Stimulated activated naive CD8-positive, alpha-beta T cell treated with anti-CD3 and anti-CD28 coated beads, Interleukin-15, Interleukin-2, amounts not matched to agents 100 ng/mL and 50 ng/mL, for 24 hours (primary cell): Measurements from ENCODE around the gene ZSWIM4.

Source experiments
- H3K27ac Mint-ChIP-seq: one replicate; pipeline ENCODE4 v1.8.0; 2021; ENCODE audit warnings: mild to moderate bottlenecking, mixed read lengths
- H3K27me3 Mint-ChIP-seq: one replicate; pipeline ENCODE4 v1.8.0; 2021; ENCODE audit warnings: mixed read lengths
- H3K36me3 Mint-ChIP-seq: one replicate; pipeline ENCODE4 v1.8.0; 2021; ENCODE audit warnings: low read depth, mixed read lengths
- H3K4me1 Mint-ChIP-seq: one replicate; pipeline ENCODE4 v1.8.0; 2021; ENCODE audit warnings: low read depth, mixed read lengths
- H3K4me3 Mint-ChIP-seq: one replicate; pipeline ENCODE4 v1.8.0; 2021; ENCODE audit warnings: mild to moderate bottlenecking, mixed read lengths
- H3K9me3 Mint-ChIP-seq: one replicate; pipeline ENCODE4 v1.8.0; 2021; ENCODE audit warnings: mixed read lengths

Gene ZSWIM4

DNA sequence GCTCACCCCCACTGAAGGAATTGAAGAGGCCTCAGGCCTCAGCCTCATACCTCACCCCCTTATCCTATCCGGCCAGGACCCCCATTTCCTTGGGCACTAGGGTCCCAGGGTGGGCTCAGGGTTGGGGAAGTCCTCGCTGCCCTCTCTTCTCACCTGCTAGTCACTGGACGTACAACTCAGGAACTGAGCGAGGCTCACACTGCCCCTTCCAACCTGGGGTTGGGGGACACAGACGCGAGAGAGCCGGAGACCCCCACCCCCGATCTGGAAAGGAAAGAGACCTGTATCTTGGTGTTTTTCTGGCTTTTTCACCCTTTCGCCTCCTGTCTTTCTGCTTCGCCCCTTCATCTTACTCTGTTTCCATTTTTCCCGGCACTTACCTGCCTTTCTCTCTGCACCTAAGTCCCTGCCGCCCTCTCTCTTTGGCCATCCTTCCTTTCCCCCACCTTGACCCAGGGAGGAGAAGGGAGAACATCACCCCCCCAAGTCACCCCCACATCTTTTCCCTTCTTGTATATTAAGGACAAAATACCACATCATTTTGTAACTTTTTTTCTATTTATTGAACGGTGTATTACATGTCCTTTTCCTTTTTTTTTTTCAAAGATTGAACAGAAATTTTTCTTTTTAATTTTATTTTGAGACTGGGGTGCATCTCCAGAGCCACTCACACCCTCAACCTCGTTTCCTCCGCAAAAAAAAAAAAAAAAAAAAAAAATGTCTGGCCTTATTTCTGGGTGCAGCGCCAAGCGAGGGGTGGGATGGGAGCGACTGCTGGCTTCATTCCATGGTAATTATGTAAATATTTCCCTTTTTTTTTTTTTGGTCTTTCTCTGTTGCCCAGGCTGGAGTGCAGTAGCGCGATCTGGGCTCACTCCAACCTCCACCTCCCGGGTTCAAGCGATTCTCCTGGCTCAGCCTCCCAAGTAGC, 36.6 kb downstream of the ZSWIM4 start:
- Mint-ChIP-seq H3K4me3 (no peak overlapping the region), H3K36me3 (peaks cover 23% of the 10 kb centered on the region), H3K9me3 (no peaks in the 10 kb centered on the region), H3K27me3 (no peaks in the 10 kb centered on the region), H3K27ac (peak overlapping the region; percentile 79), H3K4me1 (peaks cover 34% of the 10 kb centered on the region)

GRCh38 chr19:13833330-13834243, 38.3 kb downstream of the ZSWIM4 start:
- Mint-ChIP-seq H3K9me3 (no peaks in the 10 kb centered on the region), H3K27ac (peak overlapping the region; percentile 93), H3K4me1 (peaks cover 50% of the 10 kb centered on the region), H3K36me3 (peaks cover 35% of the 10 kb centered on the region), H3K4me3 (peak overlapping the region; percentile 70), H3K27me3 (no peaks in the 10 kb centered on the region)

DNA sequence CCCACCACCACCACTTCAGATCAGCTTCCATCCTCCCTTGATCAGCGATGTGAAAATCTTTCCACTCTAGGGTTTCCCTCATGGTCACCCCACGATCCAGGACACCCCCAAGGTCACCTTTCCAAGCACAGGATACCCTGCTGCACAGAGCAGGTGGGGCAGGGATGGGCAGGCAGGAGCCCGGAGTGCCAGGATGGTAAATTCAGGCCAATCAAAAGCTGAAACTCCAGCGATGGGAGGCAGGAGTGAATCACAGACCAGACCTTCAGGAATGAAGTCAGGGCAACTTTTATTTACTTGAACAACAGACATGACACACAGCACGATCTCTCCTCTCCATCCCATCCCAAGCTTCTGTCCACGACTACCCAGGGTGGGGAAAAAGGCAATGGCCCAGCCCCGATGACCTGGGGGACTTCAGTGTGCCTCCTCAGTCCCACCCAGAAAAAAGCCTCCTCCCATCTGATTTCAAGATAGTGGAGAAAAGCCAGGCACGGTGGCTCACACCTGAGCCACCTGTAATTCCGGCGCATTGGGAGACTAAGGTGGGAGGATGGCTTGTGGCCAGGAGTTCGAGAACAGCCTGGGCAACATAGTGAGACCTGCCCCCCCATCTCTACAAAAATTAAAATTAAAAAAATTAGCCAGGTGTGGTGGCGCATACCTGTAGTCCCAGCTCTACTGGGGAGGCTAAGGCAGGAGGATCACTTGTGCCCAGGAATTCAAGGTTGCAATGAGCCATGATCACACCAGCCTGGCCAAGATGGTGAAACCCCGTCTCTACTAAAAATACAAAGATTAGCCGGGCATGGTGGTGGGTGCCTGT, 39.2 kb downstream of the ZSWIM4 start:
- Mint-ChIP-seq H3K27me3 (no peaks in the 10 kb centered on the region), H3K4me1 (peaks cover 54% of the 10 kb centered on the region), H3K4me3 (peak overlapping the region; percentile 70), H3K36me3 (peaks cover 44% of the 10 kb centered on the region), H3K27ac (peak overlapping the region; percentile 95), H3K9me3 (no peaks in the 10 kb centered on the region)

GRCh38 chr19:13835791-13836723, 40.8 kb downstream of the ZSWIM4 start:
- H3K9me3 Mint-ChIP-seq, result no peaks in the 10 kb centered on the region
- peaks cover 51% of the 10 kb centered on the region for H3K36me3 Mint-ChIP-seq
- peaks cover 58% of the 10 kb centered on the region for H3K4me1 Mint-ChIP-seq
- peak overlapping the region; percentile 90 for H3K4me3 Mint-ChIP-seq
- peak overlapping the region; percentile 95 for H3K27ac Mint-ChIP-seq
- H3K27me3 Mint-ChIP-seq, result no peaks in the 10 kb centered on the region

- Mint-ChIP-seq H3K4me1 (peaks cover 59% of the 10 kb centered on the region), H3K27ac (peak overlapping the region; percentile 98), H3K4me3 (peak overlapping the region; percentile 90), H3K9me3 (no peaks in the 10 kb centered on the region), H3K36me3 (peaks cover 53% of the 10 kb centered on the region), H3K27me3 (no peaks in the 10 kb centered on the region)
These were observed 43.3 kb downstream of the ZSWIM4 start for GRCh38 chr19:13838435-13839129.

GRCh38 chr19:13839130-13839937, 44.1 kb downstream of the ZSWIM4 start:
- H3K27ac Mint-ChIP-seq, result peak overlapping the region; percentile 98
- no peaks in the 10 kb centered on the region for H3K9me3 Mint-ChIP-seq
- peaks cover 46% of the 10 kb centered on the region for H3K36me3 Mint-ChIP-seq
- H3K4me1 Mint-ChIP-seq, result peaks cover 60% of the 10 kb centered on the region
- H3K27me3 Mint-ChIP-seq, result no peaks in the 10 kb centered on the region
- peak overlapping the region; percentile 90 for H3K4me3 Mint-ChIP-seq

GRCh38 chr19:13839938-13840304, 44.7 kb downstream of the ZSWIM4 start:
- peak overlapping the region; percentile 96 for H3K27ac Mint-ChIP-seq
- H3K27me3 Mint-ChIP-seq, result no peaks in the 10 kb centered on the region
- peaks cover 60% of the 10 kb centered on the region for H3K4me1 Mint-ChIP-seq
- H3K9me3 Mint-ChIP-seq, result no peaks in the 10 kb centered on the region
- peaks cover 42% of the 10 kb centered on the region for H3K36me3 Mint-ChIP-seq
- peak overlapping the region; percentile 90 for H3K4me3 Mint-ChIP-seq

GRCh38 chr19:13840305-13841085, 45.3 kb downstream of the ZSWIM4 start:
- peak overlapping the region; percentile 90 for H3K4me3 Mint-ChIP-seq
- H3K27ac Mint-ChIP-seq, result peak overlapping the region; percentile 96
- H3K27me3 Mint-ChIP-seq, result no peaks in the 10 kb centered on the region
- H3K9me3 Mint-ChIP-seq, result no peaks in the 10 kb centered on the region
- peaks cover 59% of the 10 kb centered on the region for H3K4me1 Mint-ChIP-seq
- H3K36me3 Mint-ChIP-seq, result peaks cover 38% of the 10 kb centered on the region

DNA sequence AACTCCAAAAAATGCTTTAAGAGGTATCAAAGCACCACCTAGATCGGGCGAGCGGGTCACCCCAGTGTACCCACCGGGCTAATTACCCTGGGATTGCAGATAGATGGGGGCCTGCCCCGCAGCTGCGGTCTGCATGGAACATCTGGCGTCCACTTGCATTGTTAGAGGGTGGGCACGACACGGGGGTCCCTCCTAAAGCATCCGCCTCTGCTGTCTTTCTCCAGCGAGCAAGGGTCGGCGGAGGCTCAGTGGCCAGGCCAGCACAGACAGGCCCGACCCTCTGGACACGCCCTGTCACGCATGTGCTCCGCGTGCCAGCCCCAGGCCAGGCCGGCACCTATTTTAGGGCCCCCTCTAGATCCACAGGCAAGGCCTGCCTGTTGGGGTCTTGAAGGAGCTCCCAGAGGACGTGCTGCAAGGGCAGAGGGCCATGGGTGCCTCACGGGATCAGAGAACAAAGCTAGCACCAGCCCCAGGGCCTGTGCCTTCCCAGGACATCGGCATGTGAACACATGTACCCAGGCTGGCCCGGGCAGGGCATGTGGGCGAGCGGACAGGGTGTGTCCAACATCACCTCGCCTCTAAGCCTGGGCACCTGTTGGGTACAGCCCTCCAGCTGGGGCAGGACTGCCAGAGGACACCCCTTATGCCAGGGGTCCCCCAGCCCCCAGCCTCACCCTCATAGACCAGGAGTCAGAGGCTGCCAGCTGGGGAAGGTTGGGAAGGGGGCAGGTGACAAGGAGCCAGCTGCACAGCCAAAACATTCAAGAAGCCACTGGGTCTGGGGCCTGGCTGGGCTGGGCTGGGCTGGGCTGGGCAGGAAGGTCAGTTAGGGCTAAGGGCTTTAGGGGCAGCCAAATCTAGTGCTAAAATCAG, 46.1 kb downstream of the ZSWIM4 start:
- peak overlapping the region; percentile 96 for H3K27ac Mint-ChIP-seq
- H3K36me3 Mint-ChIP-seq, result peaks cover 38% of the 10 kb centered on the region
- H3K4me1 Mint-ChIP-seq, result peaks cover 59% of the 10 kb centered on the region
- no peaks in the 10 kb centered on the region for H3K9me3 Mint-ChIP-seq
- peak overlapping the region; percentile 90 for H3K4me3 Mint-ChIP-seq
- no peaks in the 10 kb centered on the region for H3K27me3 Mint-ChIP-seq

DNA sequence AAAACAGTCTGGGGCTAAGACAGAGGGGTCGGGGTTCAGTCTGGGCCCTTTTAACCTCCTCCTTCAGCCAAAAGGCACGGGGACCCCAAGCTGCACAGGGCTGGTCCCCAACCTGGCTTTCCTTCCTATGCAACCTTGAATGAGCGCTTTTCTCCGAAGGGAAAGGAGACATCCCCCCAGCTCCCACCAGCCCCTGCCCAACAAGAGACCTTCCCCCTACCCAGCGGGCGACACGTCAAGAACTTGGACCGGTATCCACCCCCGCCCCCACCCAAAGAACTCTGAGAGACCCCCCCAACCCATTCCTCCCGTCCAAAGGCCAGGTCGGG, 46.7 kb downstream of the ZSWIM4 start:
- H3K4me3 Mint-ChIP-seq, result peak overlapping the region; percentile 90
- peaks cover 38% of the 10 kb centered on the region for H3K36me3 Mint-ChIP-seq
- no peaks in the 10 kb centered on the region for H3K27me3 Mint-ChIP-seq
- peaks cover 61% of the 10 kb centered on the region for H3K4me1 Mint-ChIP-seq
- H3K27ac Mint-ChIP-seq, result peak overlapping the region; percentile 96
- no peaks in the 10 kb centered on the region for H3K9me3 Mint-ChIP-seq

DNA sequence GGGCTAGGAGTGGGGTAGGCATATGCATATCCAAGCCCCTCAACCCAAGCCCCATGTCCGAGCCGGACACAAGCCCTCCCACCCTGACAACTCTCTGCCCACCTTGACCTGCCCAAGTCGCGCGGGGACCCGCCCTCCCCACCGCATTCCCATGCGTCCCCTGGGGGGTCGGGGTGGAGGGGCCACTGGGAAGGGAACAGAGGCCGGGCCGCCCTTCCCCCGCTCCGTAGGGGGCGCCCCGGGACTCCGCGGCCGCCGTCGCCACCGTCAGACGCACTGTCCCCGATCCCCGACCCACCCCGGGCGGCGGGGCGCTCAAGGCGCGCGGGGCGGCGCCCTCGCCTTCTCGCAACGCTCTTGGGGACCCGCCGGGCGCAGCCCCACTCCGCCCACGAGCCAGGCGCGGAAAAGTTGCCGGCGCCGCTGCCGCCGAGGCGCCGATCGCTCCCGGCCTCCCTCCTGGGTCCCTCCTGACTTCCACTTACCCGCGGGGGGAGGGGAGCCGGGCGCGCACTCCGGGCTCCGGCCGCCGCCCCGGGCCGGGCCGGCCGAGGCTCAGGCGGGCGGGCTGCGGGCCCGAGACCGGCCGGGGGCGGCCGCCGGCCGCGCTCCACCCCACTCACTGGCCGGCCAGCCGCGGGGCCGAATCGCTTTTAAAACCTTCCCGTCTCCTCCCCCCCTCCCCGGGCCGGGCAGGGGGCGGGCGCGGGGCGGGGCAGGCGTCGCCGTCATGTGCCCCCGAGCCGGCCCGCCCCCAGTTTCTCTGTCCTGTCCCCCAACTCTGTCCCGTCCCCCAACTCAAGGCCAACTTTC, 47.3 kb downstream of the ZSWIM4 start:
- peaks cover 56% of the 10 kb centered on the region for H3K4me1 Mint-ChIP-seq
- no peaks in the 10 kb centered on the region for H3K9me3 Mint-ChIP-seq
- H3K27ac Mint-ChIP-seq, result peak overlapping the region; percentile 96
- H3K36me3 Mint-ChIP-seq, result peaks cover 33% of the 10 kb centered on the region
- no peaks in the 10 kb centered on the region for H3K27me3 Mint-ChIP-seq
- H3K4me3 Mint-ChIP-seq, result peak overlapping the region; percentile 90
